OCI-LY3 (cell line): ENCODE data around the gene PNPLA8.

Source experiments
- CTCF ChIP-seq: fragments of 200-600, 300-600 bp; sonication (generic); IDR thresholded peaks from 2 replicates; pipeline ENCODE4 v1.5.1; 2014; ENCODE audit warnings: antibody characterized with exemption, low read length, low read depth
- EZH2phosphoT487 ChIP-seq: fragments of 200-600 bp; shearing (Covaris generic); IDR thresholded peaks from 2 replicates; pipeline ENCODE4 v1.6.1; 2018; ENCODE audit warnings: antibody characterized with exemption, mixed run types, low read depth

GRCh38 chr7:108525985-108526767, at the start of gene PNPLA8:
- TF ChIP-seq CTCF (no peak), EZH2phosphoT487 (no peak)
